Epithelial cell of prostate (primary cell): ENCODE results near the gene CERS6.

ENCODE experiments used
- DNase-seq: peaks from one replicate; pipeline ENCODE4 v3.0.0-alpha.2; 2011; ENCODE audit warnings: low read depth, low spot score
- H3K27ac ChIP-seq: fragments of 450-650 bp; 2 replicates; pipeline ENCODE4 v1.5.1; 2017; ENCODE audit warnings: mild to moderate bottlenecking

Gene CERS6

DNA sequence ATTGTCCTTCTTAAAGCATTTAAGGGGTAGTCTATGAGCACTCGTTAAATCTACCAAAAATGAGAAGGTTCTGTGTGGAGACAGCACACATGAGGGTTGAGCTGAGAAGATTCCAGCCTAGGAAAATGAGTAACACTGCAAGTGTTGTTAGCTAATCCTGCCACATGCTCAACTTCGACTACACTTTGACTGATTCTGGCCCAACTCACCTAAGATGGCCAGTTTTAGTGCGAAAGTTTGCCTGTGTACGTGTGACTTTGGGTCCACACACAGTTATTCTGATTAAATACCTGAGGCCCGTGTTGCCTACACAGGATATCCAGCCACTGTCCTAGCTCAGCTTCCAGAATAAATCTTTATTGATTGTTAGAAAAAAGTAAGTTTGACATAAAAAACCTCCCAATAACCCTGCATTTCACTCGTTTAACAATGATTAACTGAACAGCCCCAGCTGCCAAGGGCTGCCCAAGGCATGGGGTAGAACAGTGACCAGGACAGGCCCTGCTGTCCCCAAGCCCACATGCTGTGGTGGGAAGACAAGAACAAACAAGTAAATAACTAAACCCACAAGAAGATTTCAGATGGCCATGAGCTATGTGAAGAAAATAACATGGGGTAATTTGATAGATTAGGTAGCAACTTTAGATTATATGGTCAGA lies 14.7 kb upstream of the CERS6 start:
- no peak overlapping the region for H3K27ac ChIP-seq
- no peak for DNase-seq

GRCh38 chr2:168443818-168444217 lies 12.3 kb upstream of the CERS6 start:
- DNase-seq: no peak
- H3K27ac ChIP-seq: no peak overlapping the region

DNA sequence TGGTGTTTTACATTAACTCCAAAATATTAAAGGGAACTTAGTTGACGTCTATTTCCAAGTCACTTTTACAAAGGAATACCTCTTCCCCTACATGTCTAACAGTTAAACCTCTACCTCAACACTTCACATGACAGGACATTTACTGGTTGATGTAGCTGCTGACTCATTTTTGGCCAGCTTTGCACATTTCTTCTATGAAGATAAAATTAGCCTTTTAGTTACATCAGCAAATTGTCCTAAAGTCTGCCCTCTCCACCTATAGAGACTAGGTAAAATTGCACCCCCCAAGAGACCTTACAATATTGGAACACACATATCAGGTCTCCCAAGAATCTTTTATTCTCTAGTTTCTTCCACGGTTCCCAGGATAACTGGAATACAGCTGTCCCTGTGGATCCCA lies 10.1 kb upstream of the CERS6 start:
- DNase-seq: no peak
- no peak overlapping the region for H3K27ac ChIP-seq

GRCh38 chr2:168448980-168449379 lies 7.1 kb upstream of the CERS6 start:
- no peak overlapping the region for H3K27ac ChIP-seq
- no peak for DNase-seq

- no peak for DNase-seq
- no peak overlapping the region for H3K27ac ChIP-seq
These were observed 6.7 kb upstream of the CERS6 start for GRCh38 chr2:168449419-168449818.

DNA sequence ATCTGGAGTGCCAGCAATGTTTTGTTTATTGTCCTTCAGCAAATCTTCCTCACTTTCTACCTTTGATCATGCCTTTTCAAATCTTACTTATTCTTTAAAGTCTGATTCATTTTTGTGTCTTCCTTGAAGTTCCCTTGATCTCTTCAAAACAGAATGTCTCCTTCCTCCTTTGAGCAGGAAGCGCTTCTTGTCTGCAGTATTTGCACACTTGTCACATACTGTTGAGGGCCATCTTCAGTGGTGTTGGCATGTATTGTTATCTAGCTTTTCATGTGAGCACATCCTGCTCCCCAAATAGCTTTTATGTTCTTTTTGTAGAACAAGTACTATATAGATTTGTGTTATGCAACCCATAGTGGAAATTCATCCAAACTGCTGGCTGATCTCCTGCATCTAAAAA lies 5.9 kb upstream of the CERS6 start:
- DNase-seq: no peak
- H3K27ac ChIP-seq: no peak overlapping the region

GRCh38 chr2:168450732-168451131 lies 5.3 kb upstream of the CERS6 start:
- no peak for DNase-seq
- H3K27ac ChIP-seq: no peak overlapping the region

DNA sequence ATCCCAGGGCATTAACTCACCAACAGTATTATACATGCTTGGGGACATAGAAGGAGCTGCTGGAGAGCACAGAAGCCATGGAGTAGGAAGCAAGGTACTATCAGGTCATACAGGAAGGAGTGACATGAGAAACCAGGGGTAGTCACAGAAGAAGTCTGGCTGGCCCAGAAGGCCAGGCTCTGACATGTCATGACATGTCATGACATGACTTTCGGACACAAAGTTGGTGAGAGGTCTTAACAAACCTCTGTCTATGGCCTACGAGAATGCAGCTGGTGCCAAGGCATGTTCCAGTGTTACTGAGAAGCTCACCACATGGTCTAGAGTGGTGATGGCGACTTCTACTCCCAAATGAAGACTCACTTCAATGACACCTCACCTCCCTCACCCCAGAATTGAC lies 3.3 kb upstream of the CERS6 start:
- no peak for DNase-seq
- H3K27ac ChIP-seq: no peak overlapping the region

DNA sequence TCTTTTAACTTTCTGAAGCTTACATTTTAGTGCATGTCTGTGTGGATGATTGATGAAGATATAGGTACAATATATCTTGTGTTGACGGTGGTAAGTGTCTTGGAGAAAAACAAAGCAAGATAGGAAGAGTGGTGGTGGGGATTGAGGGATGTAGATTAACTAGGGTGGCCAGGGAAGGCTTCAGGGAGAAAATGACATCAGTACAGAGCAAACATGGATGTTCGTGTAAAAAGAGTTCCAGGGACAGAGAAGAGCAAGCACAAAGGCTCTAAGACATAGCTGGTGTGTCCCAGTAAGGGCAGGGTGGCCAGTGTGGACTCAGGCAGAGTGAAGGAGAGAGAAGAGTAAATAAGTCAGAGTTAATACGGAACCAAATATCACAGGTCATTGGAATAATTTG lies 2.7 kb upstream of the CERS6 start:
- H3K27ac ChIP-seq: no peak overlapping the region
- no peak for DNase-seq

DNA sequence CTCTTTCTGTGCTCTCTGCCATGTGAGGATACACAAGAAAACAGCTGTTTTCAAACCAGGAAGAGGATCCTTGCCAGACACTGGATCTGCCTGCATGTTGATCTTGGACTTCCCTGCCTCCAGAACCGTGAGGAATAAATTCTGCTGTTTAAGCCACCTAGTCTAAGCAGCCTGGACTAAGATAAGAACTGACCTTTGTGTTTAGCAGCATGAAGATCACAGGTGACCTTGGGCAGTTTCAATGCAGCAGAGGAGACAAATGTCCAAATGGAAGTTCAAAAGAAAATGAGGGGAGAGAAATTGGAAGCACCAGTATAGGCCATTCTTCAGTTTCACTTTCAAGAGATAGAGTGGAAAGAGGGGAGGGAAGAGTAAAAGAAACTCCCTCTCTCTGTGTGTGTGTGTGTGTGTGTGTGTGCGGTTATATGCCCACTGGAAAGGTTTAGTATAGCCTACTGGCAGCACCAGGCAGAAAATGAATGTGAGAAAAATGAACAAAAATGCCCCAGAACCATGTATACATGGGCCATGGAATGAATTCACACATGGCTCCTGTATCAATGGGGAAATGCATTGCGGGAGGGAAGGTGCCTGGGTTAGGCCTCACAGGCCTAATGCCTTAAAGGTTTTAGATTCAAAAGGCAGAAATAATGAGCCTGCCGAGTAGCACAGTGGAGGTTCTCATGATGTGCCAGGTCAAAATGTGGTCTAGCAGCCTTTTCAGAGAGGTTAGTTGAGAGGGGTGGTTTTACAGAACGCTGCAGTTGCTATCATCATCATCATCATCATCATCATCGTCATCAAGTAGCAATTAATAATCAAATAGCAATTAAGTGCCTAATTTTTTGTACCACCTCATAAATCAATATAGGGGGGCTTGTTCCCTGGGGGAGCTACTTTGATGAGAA lies 1.1 kb upstream of the CERS6 start:
- H3K27ac ChIP-seq: no peak overlapping the region
- no peak for DNase-seq

- DNase-seq: no peak
- H3K27ac ChIP-seq: peak overlapping the region; percentile 42
These were observed 583 bp downstream of the CERS6 start for GRCh38 chr2:168456521-168457189.

DNA sequence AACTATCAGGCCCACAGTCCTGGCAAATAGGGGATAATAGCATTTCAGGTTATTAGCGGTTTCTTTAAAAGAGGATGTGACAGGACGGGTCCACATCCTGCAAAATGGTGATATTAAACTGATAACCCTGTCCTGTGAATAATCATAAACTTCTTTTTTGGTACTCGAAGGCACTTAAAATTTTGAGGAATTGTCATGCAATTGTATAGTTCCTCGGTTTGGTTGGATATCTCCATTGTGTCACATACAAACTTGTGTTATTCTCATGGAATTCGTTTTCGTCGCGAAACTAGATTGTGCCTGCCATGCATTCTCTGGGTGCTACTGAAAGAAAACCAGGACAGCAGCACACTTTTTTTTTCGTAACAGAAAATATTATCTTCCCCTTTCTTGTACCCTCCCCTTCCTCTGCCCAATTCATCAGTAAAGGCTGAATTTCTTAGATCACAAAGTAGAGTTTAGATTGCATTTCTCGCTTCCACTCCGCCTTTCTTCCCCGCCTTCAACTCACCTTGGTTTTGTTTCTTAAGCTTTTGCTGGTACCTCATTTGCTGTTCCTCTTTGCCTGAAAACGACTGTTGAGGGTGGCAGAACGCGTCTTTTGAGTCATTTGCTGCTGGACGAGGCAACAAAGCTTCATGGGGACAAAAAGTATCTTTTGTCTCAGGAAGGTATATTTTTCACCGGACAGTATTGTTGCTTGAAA lies 1.3 kb downstream of the CERS6 start:
- no peak for DNase-seq
- H3K27ac ChIP-seq: peak overlapping the region; percentile 42

- no peak overlapping the region for H3K27ac ChIP-seq
- DNase-seq: no peak
These were observed 2.1 kb downstream of the CERS6 start for GRCh38 chr2:168458139-168458538.

DNA sequence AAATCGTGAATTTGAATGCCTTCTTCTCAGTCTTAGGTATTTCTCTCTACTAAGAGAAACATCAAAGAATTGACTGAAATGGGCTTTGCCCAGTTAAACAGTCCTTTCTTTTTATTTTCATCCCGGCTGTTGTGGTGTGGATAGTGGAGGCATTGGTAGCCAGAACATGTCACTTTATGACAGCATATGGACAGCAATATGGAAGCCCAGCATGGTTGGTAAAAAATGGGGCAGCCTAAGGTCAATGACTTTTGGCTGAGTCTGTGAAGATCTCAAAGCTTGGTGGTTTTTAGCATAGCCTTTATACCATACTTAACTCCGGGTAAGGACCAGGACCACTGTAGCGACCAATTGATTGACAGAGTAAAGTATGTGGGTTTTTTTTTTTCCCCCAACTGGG lies 3.2 kb downstream of the CERS6 start:
- no peak for DNase-seq
- H3K27ac ChIP-seq: no peak overlapping the region

GRCh38 chr2:168460571-168460970 lies 4.5 kb downstream of the CERS6 start:
- no peak overlapping the region for H3K27ac ChIP-seq
- DNase-seq: no peak

- H3K27ac ChIP-seq: no peak overlapping the region
- DNase-seq: no peak
These were observed 5.3 kb downstream of the CERS6 start for GRCh38 chr2:168461178-168461941.

GRCh38 chr2:168461942-168462331 lies 5.9 kb downstream of the CERS6 start:
- H3K27ac ChIP-seq: no peak overlapping the region
- DNase-seq: no peak

GRCh38 chr2:168462543-168463045 lies 6.5 kb downstream of the CERS6 start:
- H3K27ac ChIP-seq: no peak overlapping the region
- no peak for DNase-seq

GRCh38 chr2:168465594-168465993 lies 9.5 kb downstream of the CERS6 start:
- no peak overlapping the region for H3K27ac ChIP-seq
- no peak for DNase-seq
